Natural killer cell (primary cell): Measurements from ENCODE around the gene IGSF9. TPM values are rescaled to one million over a fixed set of nuclear protein-coding genes. Genes with fewer than 3 reads are reported as not detected.

Source experiments
- ATAC-seq, 3 donors: fragments of 150-1000 bp in 2 of 3; fragments of 200-7000 bp in 1 of 3; cut with Tn5 transposase; 1 replicate in 1 of 3; 2 replicates in 2 of 3; pipeline ENCODE4 v1.10.0; 2021; ENCODE audit warnings: mild to moderate bottlenecking in 2 of 3, moderate library complexity in 2 of 3
- DNase-seq, 2 donors: peaks; one replicate each; pipeline versions ENCODE4 v3.0.0 to v3.0.0-alpha.2; 2013 to 2021; ENCODE audit warnings: mixed read lengths in 1 of 2
- H3K27ac ChIP-seq: one replicate; pipeline ENCODE4 v1.5.1; 2013; ENCODE audit warnings: mild to moderate bottlenecking, low read length
- H3K27me3 ChIP-seq: one replicate; pipeline ENCODE4 v1.6.1; 2013; ENCODE audit warnings: low read length; ENCODE audit not compliant: control insufficient read depth, insufficient read depth
- H3K36me3 ChIP-seq: one replicate; pipeline ENCODE4 v1.6.1; 2013; ENCODE audit warnings: low read length; ENCODE audit not compliant: control insufficient read depth, insufficient read depth
- H3K4me1 ChIP-seq: one replicate; pipeline ENCODE4 v1.6.1; 2013; ENCODE audit warnings: low read length; ENCODE audit not compliant: control insufficient read depth, insufficient read depth
- H3K4me3 ChIP-seq: one replicate; pipeline ENCODE4 v1.5.1; 2013; ENCODE audit warnings: low read length
- H3K9me3 ChIP-seq: one replicate; pipeline ENCODE4 v1.6.1; 2013; ENCODE audit warnings: low read length; ENCODE audit not compliant: control insufficient read depth, insufficient read depth
- H3K27ac Mint-ChIP-seq, 2 donors: one replicate each; pipeline ENCODE4 v1.8.0; 2022; ENCODE audit warnings: mild to moderate bottlenecking in 2 of 2, mixed read lengths in 2 of 2, moderate library complexity in 1 of 2
- H3K27me3 Mint-ChIP-seq, 2 donors: one replicate each; pipeline ENCODE4 v1.8.0; 2022; ENCODE audit warnings: low read depth in 2 of 2, mixed read lengths in 2 of 2
- H3K36me3 Mint-ChIP-seq: one replicate; pipeline ENCODE4 v1.8.0; 2022; ENCODE audit warnings: mixed read lengths
- H3K4me1 Mint-ChIP-seq, 2 donors: one replicate each; pipeline ENCODE4 v1.8.0; 2022; ENCODE audit warnings: mixed read lengths in 2 of 2
- H3K4me3 Mint-ChIP-seq: one replicate; pipeline ENCODE4 v1.8.0; 2022; ENCODE audit warnings: mild to moderate bottlenecking, moderate library complexity, mixed read lengths
- H3K9me3 Mint-ChIP-seq, 2 donors: one replicate each; pipeline ENCODE4 v1.8.0; 2022; ENCODE audit warnings: mixed read lengths in 2 of 2
- CTCF ChIP-seq: fragments of 200-600 bp; IDR thresholded peaks from one replicate; pipeline ENCODE4 v1.8.0; 2022; ENCODE audit warnings: antibody characterized with exemption
- WGBS: methylation state at CpG from one replicate; pipeline ENCODE4 v1.1.7; 2013; ENCODE audit warnings: missing lambda C conversion rate; ENCODE audit not compliant: insufficient coverage; 5-methylcytosine and 5-hydroxymethylcytosine counted together
- intact Hi-C: fragments of 100-400 bp; cut with micrococcal nuclease; formaldehyde crosslinking; loops from one replicate; pipeline ENCODE4 v1.14.2; 2022
- total RNA-seq, 4 donors: library from RNA; stranded (reverse); fragments of 120-200 nt in 1 of 4; gene quantifications; one replicate each; pipeline versions ENCODE4 v1.2.3 to v1.2.4, GENCODE V29; 2013 to 2022

IGSF9 gene
- total RNA-seq, 3 donors from 2014 or later (not counting 1 experiment from before 2014, with no cell fraction given), result not detected

DNA sequence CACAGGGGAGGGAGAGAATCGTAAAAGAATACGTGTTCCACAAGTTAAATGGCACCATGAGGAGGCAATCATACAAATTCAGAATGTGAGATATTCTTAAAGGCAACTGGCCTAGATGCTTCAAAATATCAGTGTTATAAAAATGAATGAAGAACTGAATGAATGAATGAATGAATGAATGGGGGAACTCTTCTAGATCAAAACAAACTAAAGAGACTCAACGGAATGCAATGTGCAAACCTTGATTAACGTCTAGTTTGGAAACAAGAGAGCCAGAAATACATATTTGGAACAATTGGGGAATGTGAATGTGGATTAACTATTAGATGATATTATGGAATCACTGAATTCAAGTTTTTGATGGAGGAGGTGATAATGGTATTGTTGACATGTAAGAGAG, 62.3 kb downstream of the IGSF9 start:
- Histone ChIP-seq H3K27me3 (no peaks in the 10 kb centered on the region), H3K4me1 (peaks cover 6% of the 10 kb centered on the region), H3K4me3 (no peak overlapping the region), H3K36me3 (no peaks in the 10 kb centered on the region), H3K27ac (no peak overlapping the region), H3K9me3 (no peaks in the 10 kb centered on the region)
- Mint-ChIP-seq H3K27me3 (peaks cover 0 to 8% of the 10 kb centered on the region in 2 donors), H3K27ac (no peak overlapping the region), H3K9me3 (no peaks in the 10 kb centered on the region), H3K4me1 (no peaks in the 10 kb centered on the region), H3K4me3 (no peak overlapping the region), H3K36me3 (no peaks in the 10 kb centered on the region)
- WGBS, result 92% methylated on average over 4 of the region's 4 CpGs
- ATAC-seq (no peak), DNase-seq (no peak)
- no peak for TF ChIP-seq CTCF
- intact Hi-C loops, result loop anchor here (10.0 kb wide), 1 partner anchor 458 kb away; no protein-coding TSS in a partner anchor

DNA sequence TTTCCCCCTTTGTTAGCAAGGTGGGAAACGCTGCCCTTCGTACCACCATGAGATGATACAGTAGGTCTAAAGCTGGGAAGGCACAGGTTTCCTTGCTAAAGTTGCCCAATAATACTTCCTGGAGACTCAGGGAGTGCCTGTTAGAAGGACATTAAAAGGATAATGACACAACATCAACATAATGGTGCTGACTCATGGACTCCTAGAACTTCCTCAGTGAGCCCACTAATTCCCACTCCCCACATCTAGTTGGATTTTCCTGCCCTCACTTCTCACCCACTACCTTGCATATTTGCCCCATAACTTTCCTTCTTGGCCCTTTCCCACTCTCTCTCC, 62.9 kb downstream of the IGSF9 start:
- H3K9me3 Mint-ChIP-seq, result no peaks in the 10 kb centered on the region
- ATAC-seq, result no peak
- no peak overlapping the region for H3K27ac Mint-ChIP-seq
- no peaks in the 10 kb centered on the region for H3K36me3 ChIP-seq
- H3K27ac ChIP-seq, result no peak overlapping the region
- no peak for DNase-seq
- H3K27me3 Mint-ChIP-seq, result peaks cover 0 to 8% of the 10 kb centered on the region in 2 donors
- WGBS, result 100% methylated on average over 2 of the region's 2 CpGs
- H3K4me1 Mint-ChIP-seq, result no peaks in the 10 kb centered on the region
- no peak for TF ChIP-seq CTCF
- H3K36me3 Mint-ChIP-seq, result no peaks in the 10 kb centered on the region
- intact Hi-C loops, result loop anchor here (10.0 kb wide), 1 partner anchor 458 kb away; no protein-coding TSS in a partner anchor
- no peak overlapping the region for H3K4me3 Mint-ChIP-seq
- no peak overlapping the region for H3K4me3 ChIP-seq
- H3K4me1 ChIP-seq, result peaks cover 6% of the 10 kb centered on the region
- H3K27me3 ChIP-seq, result no peaks in the 10 kb centered on the region
- H3K9me3 ChIP-seq, result no peaks in the 10 kb centered on the region

DNA sequence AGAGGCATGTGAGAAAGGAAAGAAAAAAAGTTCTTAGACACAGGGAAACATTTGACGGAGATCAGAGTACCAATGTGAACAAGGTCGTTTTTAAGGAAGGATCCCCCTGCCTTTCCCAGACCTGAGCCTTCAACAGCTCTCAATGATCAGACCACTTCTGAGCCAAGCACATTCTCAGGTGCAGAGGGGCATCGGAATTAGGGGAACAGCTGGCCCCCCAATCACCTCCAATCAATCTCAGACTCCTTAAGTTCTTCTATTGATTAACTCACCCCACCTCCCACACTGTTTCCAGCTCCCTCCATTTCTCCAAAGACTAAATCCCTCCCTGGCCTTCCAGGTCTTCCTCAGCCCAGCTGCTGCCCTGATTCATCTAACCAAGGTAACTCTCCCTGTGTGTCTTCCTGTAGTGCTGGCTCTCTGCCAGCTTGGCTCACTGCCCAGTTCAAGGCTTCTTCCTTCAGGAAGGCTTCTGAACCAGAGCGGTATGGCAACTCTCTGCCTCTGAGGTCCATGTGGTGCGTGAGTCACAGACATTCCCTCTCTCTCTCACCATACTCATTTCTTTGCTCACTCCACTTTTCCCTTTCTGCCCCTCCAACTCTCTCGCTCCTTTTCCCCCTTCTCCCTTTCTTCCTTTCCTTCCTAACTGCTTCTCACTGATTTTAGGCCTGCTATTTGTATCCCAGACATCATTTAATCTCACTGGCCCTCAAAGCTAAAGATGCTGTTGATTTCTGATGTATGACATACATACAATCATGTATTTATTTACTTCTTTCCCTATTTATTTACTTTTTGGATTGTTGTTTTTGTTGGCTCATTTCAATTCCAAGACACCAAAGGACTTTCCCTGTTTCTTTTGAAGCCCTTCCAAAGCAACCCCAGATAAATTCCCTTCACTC, 63.5 kb downstream of the IGSF9 start:
- Mint-ChIP-seq H3K4me1 (no peaks in the 10 kb centered on the region), H3K27me3 (peaks cover under 1 to 8% of the 10 kb centered on the region in 2 donors), H3K4me3 (no peak overlapping the region), H3K36me3 (no peaks in the 10 kb centered on the region), H3K27ac (no peak overlapping the region), H3K9me3 (no peaks in the 10 kb centered on the region)
- peaks cover 6% of the 10 kb centered on the region for H3K4me1 ChIP-seq
- TF ChIP-seq CTCF, result no peak
- H3K9me3 ChIP-seq, result no peaks in the 10 kb centered on the region
- no peak for ATAC-seq
- no peak overlapping the region for H3K4me3 ChIP-seq
- intact Hi-C loops, result loop anchor here (10.0 kb wide), 1 partner anchor 457 kb away; no protein-coding TSS in a partner anchor
- no peaks in the 10 kb centered on the region for H3K36me3 ChIP-seq
- peak in 1 of 2 donors; percentile 66 for DNase-seq
- H3K27ac ChIP-seq, result no peak overlapping the region
- no peaks in the 10 kb centered on the region for H3K27me3 ChIP-seq
- 81% methylated on average over 6 of the region's 6 CpGs for WGBS
